Karpas-422 (cell line): ENCODE results near the gene GASK1A. TPM values are rescaled to one million over a fixed set of nuclear protein-coding genes. Genes with fewer than 3 reads are reported as not detected.

Source experiments
- DNase-seq: peaks from one replicate; pipeline ENCODE4 v3.0.0-alpha.2; 2015
- H2AFZ ChIP-seq: fragments of 200-600 bp; sonication (generic); 2 replicates; pipeline ENCODE4 v1.6.1; 2014; ENCODE audit warnings: antibody characterized with exemption, low read length, mixed read lengths
- H3K27ac ChIP-seq: fragments of 200-600 bp; sonication (generic); 2 replicates; pipeline ENCODE4 v1.5.1; 2014; ENCODE audit warnings: mild to moderate bottlenecking, low read length, moderate library complexity
- H3K27me3 ChIP-seq: fragments of 200-600 bp; sonication (generic); 2 replicates; pipeline ENCODE4 v1.6.1; 2014; ENCODE audit warnings: low read length, mixed read lengths
- H3K36me3 ChIP-seq: fragments of 200-600 bp; sonication (generic); 2 replicates; pipeline ENCODE4 v1.6.1; 2014; ENCODE audit warnings: low read length, mixed read lengths; ENCODE audit not compliant: insufficient read depth
- H3K4me1 ChIP-seq: fragments of 200-600 bp; sonication (generic); 2 replicates; pipeline ENCODE4 v1.6.1; 2014; ENCODE audit warnings: mild to moderate bottlenecking, low read length, mixed read lengths
- H3K4me2 ChIP-seq: fragments of 200-600 bp; sonication (generic); 2 replicates; pipeline ENCODE4 v1.6.1; 2014; ENCODE audit warnings: low read length, low read depth, mild to moderate bottlenecking; ENCODE audit not compliant: poor library complexity, severe bottlenecking
- H3K4me3 ChIP-seq: fragments of 200-600 bp; sonication (generic); 2 replicates; pipeline ENCODE4 v1.5.1; 2014; ENCODE audit warnings: mild to moderate bottlenecking, antibody characterized with exemption, low read length, mixed read lengths
- H3K79me2 ChIP-seq: fragments of 200-600 bp; sonication (generic); 2 replicates; pipeline ENCODE4 v1.6.1; 2014; ENCODE audit warnings: mild to moderate bottlenecking, low read length, mixed read lengths
- H3K9ac ChIP-seq: fragments of 200-600 bp; sonication (generic); 2 replicates; pipeline ENCODE4 v1.6.0; 2014; ENCODE audit warnings: low read length
- H3K9me2 ChIP-seq: fragments of 200-600 bp; sonication (generic), shearing (Covaris generic); replicated peaks from 2 replicates; pipeline ENCODE4 v1.6.0; 2014; ENCODE audit warnings: mild to moderate bottlenecking, low read length, moderate library complexity; ENCODE audit not compliant: insufficient read depth
- H3K9me3 ChIP-seq: fragments of 300-700, 200-600 bp; sonication (generic); 2 replicates; pipeline ENCODE4 v1.6.1; 2014; ENCODE audit warnings: low read length, mixed read lengths
- H4K20me1 ChIP-seq: fragments of 200-600 bp; sonication (generic); 2 replicates; pipeline ENCODE4 v1.6.1; 2014; ENCODE audit warnings: mild to moderate bottlenecking, antibody characterized with exemption, low read length, low read depth; ENCODE audit not compliant: insufficient read depth
- total RNA-seq: library from RNA; depleted of rRNA; stranded (reverse); fragments of >200 nt; shearing (Covaris generic); gene quantifications from 2 replicates; pipeline ENCODE4 v1.2.3, GENCODE V29; 2014; ENCODE audit warnings: low replicate concordance

GASK1A gene
- total RNA-seq, 1 experiment from 2014 or later = 6.4 TPM

DNA sequence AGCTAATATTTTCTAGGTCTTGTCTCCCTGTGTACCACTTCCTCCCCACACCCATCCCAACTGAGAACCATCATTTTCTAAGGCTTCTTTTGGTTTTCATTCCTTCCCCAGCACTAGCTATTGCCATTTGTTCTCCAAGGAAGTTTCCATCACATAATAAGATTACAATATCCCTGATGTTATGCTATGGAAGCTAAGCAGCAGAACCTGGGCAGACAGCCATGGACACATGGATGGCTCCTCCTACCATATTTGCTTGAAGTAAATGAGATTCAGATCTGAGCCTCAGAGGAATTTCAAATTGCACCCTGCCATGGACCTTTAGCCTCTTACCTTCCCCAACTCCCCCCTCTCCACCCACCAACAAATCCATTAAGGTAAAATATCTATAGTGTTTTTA, 31.5 kb downstream of the GASK1A start:
- Histone ChIP-seq H3K36me3 (peaks cover 20% of the 10 kb centered on the region; the same call in 1 of the 2 replicates), H3K9ac (no peak overlapping the region), H3K9me3 (peaks cover 21% of the 10 kb centered on the region), H3K79me2 (no peaks in the 10 kb centered on the region), H4K20me1 (no peaks in the 10 kb centered on the region), H3K4me2 (no peak overlapping the region), H3K27me3 (no peaks in the 10 kb centered on the region), H3K4me3 (no peak overlapping the region), H3K4me1 (peaks cover 26% of the 10 kb centered on the region), H3K27ac (no peak overlapping the region), H3K9me2 (no peaks in the 10 kb centered on the region), H2AFZ (no peak overlapping the region)
- DNase-seq = no peak

DNA sequence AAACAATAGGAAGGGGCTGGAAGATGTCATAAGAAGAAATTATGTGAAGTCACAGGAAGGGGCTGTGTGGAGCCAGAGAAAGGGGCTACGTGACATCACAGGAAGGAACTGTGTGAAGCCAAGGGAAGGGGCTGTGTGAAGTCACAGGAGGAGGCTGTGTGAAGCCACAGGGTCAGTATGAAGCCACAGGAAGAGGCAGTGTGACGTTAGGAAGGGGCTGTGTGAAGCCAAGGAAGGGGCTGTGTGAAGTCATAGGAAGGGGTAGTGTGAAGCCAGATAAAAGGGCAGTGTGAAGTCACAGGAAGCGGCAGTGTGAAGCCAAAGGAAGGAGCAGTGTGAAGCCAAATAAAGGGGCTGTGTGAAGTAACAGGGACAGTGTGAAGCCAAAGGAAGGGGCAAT, 32.5 kb downstream of the GASK1A start:
- H3K36me3 ChIP-seq = peaks cover 20% of the 10 kb centered on the region; the same call in 1 of the 2 replicates
- H3K4me1 ChIP-seq = peaks cover 16% of the 10 kb centered on the region
- no peak overlapping the region for H3K9ac ChIP-seq
- no peak overlapping the region for H3K4me3 ChIP-seq
- peak overlapping the region; percentile 33; the same call in 1 of the 2 replicates for H2AFZ ChIP-seq
- no peak overlapping the region for H3K4me2 ChIP-seq
- no peaks in the 10 kb centered on the region for H4K20me1 ChIP-seq
- H3K9me2 ChIP-seq = no peaks in the 10 kb centered on the region
- no peak overlapping the region for H3K27ac ChIP-seq
- DNase-seq = no peak
- no peaks in the 10 kb centered on the region for H3K27me3 ChIP-seq
- peaks cover 31% of the 10 kb centered on the region for H3K9me3 ChIP-seq
- no peaks in the 10 kb centered on the region for H3K79me2 ChIP-seq

DNA sequence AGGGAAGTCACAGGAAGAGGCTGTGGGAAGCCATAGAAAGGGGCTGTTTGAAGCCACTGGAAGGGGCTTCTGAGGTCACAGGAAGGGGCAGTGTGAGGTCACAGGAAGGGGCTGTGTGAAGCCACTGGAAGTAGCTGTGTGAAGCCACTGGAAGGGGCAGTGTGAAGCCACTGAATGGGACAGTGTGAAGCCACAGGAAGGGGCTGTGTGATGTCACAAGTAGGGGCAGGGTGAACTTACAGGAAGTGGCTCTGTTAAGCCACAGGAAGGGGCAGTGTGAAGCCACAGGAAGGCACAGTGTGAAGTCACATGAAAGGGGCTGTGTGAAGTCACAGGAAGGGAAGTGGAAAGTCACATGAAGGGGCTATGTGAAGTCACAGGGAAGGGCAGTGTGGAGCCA, 33.1 kb downstream of the GASK1A start:
- peaks cover 20% of the 10 kb centered on the region; the same call in 1 of the 2 replicates for H3K36me3 ChIP-seq
- H3K79me2 ChIP-seq = no peaks in the 10 kb centered on the region
- H2AFZ ChIP-seq = peak overlapping the region; percentile 33; the same call in 1 of the 2 replicates
- no peak overlapping the region for H3K27ac ChIP-seq
- no peaks in the 10 kb centered on the region for H3K9me2 ChIP-seq
- H4K20me1 ChIP-seq = no peaks in the 10 kb centered on the region
- no peak overlapping the region for H3K4me3 ChIP-seq
- peaks cover 12% of the 10 kb centered on the region for H3K4me1 ChIP-seq
- no peaks in the 10 kb centered on the region for H3K27me3 ChIP-seq
- DNase-seq = no peak
- H3K4me2 ChIP-seq = no peak overlapping the region
- H3K9me3 ChIP-seq = peaks cover 32% of the 10 kb centered on the region
- H3K9ac ChIP-seq = no peak overlapping the region

GRCh38 chr3:43013256-43013655, 34.1 kb downstream of the GASK1A start:
- H3K9ac ChIP-seq = no peak overlapping the region
- no peak overlapping the region for H2AFZ ChIP-seq
- no peak overlapping the region for H3K4me2 ChIP-seq
- H3K27ac ChIP-seq = no peak overlapping the region
- H3K9me2 ChIP-seq = no peaks in the 10 kb centered on the region
- no peaks in the 10 kb centered on the region for H3K79me2 ChIP-seq
- H3K27me3 ChIP-seq = no peaks in the 10 kb centered on the region
- H3K4me1 ChIP-seq = peaks cover under 1% of the 10 kb centered on the region
- peaks cover 20% of the 10 kb centered on the region; the same call in 1 of the 2 replicates for H3K36me3 ChIP-seq
- no peaks in the 10 kb centered on the region for H4K20me1 ChIP-seq
- H3K9me3 ChIP-seq = peaks cover 32% of the 10 kb centered on the region
- H3K4me3 ChIP-seq = no peak overlapping the region
- DNase-seq = no peak

DNA sequence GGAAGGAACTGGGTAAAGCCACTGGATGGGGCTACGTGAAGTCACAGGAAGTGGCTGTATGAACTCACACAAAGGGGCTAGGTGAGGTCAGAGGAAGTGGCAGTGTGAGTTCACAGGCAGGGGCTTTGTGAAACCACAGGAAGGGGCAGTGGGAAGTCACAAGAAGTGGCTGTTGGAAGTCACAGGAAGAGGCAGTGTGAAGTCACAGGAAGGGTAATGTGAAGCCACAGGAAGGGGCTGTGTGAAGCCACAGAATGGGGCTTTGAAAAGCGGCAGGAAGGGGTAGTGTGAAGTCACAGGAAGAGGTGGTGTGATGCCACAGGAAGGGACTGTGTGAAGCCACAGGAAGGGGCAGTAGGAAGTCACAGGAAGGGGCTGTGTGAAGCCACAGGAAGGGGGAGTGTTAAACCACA, 34.6 kb downstream of the GASK1A start:
- peaks cover 20% of the 10 kb centered on the region; the same call in 1 of the 2 replicates for H3K36me3 ChIP-seq
- no peaks in the 10 kb centered on the region for H3K9me2 ChIP-seq
- peaks cover 32% of the 10 kb centered on the region for H3K9me3 ChIP-seq
- peaks cover 2% of the 10 kb centered on the region; the same call in 1 of the 2 replicates for H3K4me1 ChIP-seq
- no peaks in the 10 kb centered on the region for H3K79me2 ChIP-seq
- no peak overlapping the region for H3K9ac ChIP-seq
- H4K20me1 ChIP-seq = no peaks in the 10 kb centered on the region
- DNase-seq = no peak
- no peak overlapping the region for H3K4me3 ChIP-seq
- H3K27me3 ChIP-seq = no peaks in the 10 kb centered on the region
- no peak overlapping the region; the same call in 1 of the 2 replicates for H2AFZ ChIP-seq
- H3K4me2 ChIP-seq = no peak overlapping the region
- no peak overlapping the region for H3K27ac ChIP-seq

- DNase-seq = no peak
- peaks cover 20% of the 10 kb centered on the region; the same call in 1 of the 2 replicates for H3K36me3 ChIP-seq
- H3K4me1 ChIP-seq = peaks cover 6% of the 10 kb centered on the region; the same call in 1 of the 2 replicates
- H3K27ac ChIP-seq = no peak overlapping the region
- H3K4me2 ChIP-seq = no peak overlapping the region
- H3K27me3 ChIP-seq = no peaks in the 10 kb centered on the region
- no peaks in the 10 kb centered on the region for H4K20me1 ChIP-seq
- no peak overlapping the region for H2AFZ ChIP-seq
- peak overlapping the region; percentile 23; the same call in 1 of the 2 replicates for H3K4me3 ChIP-seq
- H3K79me2 ChIP-seq = no peaks in the 10 kb centered on the region
- peaks cover 32% of the 10 kb centered on the region for H3K9me3 ChIP-seq
- no peak overlapping the region for H3K9ac ChIP-seq
- no peaks in the 10 kb centered on the region for H3K9me2 ChIP-seq
Observed at GRCh38 chr3:43014241-43014640, 35.1 kb downstream of the GASK1A start.

DNA sequence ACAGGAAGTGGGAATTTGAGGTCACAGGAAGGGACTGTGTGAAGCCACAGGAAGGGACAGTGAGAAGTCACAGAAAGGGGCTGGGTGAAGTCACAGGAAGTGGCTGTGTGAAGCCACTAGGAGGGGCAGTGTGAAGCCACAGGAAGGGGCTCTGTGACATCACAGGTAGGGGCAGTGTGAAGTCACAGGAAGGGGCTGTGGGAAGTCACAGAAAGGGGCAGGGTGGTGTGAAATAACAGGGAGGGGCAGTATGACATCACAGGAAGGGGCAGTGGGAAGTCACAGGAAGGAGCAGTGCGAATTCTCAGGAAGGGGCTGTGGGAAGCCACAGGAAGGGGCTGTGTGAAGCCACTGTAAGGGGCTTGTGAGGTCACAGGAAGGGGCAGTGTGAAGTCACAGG, 35.8 kb downstream of the GASK1A start:
- peaks cover 9% of the 10 kb centered on the region; the same call in 1 of the 2 replicates for H3K4me1 ChIP-seq
- H3K9ac ChIP-seq = no peak overlapping the region
- peaks cover 20% of the 10 kb centered on the region; the same call in 1 of the 2 replicates for H3K36me3 ChIP-seq
- H4K20me1 ChIP-seq = no peaks in the 10 kb centered on the region
- H3K9me2 ChIP-seq = no peaks in the 10 kb centered on the region
- H3K27me3 ChIP-seq = no peaks in the 10 kb centered on the region
- H3K27ac ChIP-seq = no peak overlapping the region
- no peaks in the 10 kb centered on the region for H3K79me2 ChIP-seq
- H3K4me2 ChIP-seq = no peak overlapping the region
- no peak overlapping the region for H2AFZ ChIP-seq
- peak overlapping the region; percentile 23; the same call in 1 of the 2 replicates for H3K4me3 ChIP-seq
- DNase-seq = no peak
- H3K9me3 ChIP-seq = peaks cover 32% of the 10 kb centered on the region

- no peaks in the 10 kb centered on the region for H3K79me2 ChIP-seq
- H3K36me3 ChIP-seq = peaks cover 20% of the 10 kb centered on the region; the same call in 1 of the 2 replicates
- no peak overlapping the region for H3K27ac ChIP-seq
- H3K9me2 ChIP-seq = no peaks in the 10 kb centered on the region
- peak overlapping the region; percentile 1; the same call in 1 of the 2 replicates for H3K4me3 ChIP-seq
- H4K20me1 ChIP-seq = no peaks in the 10 kb centered on the region
- no peak for DNase-seq
- H3K4me1 ChIP-seq = peaks cover 13% of the 10 kb centered on the region
- H3K9ac ChIP-seq = no peak overlapping the region
- peaks cover 32% of the 10 kb centered on the region for H3K9me3 ChIP-seq
- H3K4me2 ChIP-seq = no peak overlapping the region
- no peak overlapping the region for H2AFZ ChIP-seq
- no peaks in the 10 kb centered on the region for H3K27me3 ChIP-seq
Observed at GRCh38 chr3:43015572-43015971, 36.5 kb downstream of the GASK1A start.
